HG03025 (cell line): ENCODE data around the gene TINAGL1.
"Not testable (repeated sequence)": the region's sequence is repeated elsewhere in the genome, so short reads cannot be mapped to it uniquely, and the experiment has no call there.

Source experiments
- ATAC-seq: cut with Tn5 transposase; IDR thresholded peaks from one replicate; pipeline ENCODE4 v1.9.1; 2021; ENCODE audit warnings: mild to moderate bottlenecking, moderate library complexity; ENCODE audit not compliant: unreplicated experiment, low FRiP score

TINAGL1 gene

DNA sequence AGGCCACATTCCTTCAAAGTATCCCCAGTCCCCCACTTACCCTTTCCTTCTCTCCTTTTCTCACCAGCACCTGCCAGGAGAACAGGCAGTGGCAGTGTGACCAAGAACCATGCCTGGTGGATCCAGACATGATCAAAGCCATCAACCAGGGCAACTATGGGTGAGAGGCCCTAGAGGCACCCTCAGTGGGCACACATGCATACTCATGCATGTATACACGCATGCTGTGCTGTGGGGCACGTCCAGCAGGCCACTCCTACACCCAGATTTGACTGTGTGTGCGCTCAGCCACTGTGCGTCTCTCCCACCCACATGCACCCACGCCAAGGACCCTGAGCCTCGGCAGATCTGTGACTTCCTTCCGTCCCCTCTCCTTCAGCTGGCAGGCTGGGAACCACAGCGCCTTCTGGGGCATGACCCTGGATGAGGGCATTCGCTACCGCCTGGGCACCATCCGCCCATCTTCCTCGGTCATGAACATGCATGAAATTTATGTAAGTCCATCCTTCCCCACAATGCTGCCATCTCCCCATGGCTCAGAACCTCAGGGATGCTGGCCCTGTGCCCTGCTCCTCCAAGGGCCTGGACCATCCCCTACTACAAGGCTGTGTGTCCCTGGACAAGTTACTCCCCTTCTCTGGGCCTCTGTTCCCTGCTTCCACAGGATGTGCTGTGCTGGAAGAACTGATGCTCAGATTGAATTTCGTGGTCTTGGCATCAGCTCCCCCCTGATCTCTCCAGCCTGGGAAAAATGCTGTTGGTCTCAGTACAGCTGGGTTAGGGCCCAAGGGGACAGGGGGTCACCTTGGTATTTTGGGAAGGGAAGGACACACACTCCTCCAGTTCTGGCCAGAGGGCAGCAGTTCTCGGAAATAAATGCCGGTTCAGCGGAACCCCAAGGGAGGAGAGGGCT is 7.0 kb downstream of the TINAGL1 start:
- no peak for ATAC-seq

DNA sequence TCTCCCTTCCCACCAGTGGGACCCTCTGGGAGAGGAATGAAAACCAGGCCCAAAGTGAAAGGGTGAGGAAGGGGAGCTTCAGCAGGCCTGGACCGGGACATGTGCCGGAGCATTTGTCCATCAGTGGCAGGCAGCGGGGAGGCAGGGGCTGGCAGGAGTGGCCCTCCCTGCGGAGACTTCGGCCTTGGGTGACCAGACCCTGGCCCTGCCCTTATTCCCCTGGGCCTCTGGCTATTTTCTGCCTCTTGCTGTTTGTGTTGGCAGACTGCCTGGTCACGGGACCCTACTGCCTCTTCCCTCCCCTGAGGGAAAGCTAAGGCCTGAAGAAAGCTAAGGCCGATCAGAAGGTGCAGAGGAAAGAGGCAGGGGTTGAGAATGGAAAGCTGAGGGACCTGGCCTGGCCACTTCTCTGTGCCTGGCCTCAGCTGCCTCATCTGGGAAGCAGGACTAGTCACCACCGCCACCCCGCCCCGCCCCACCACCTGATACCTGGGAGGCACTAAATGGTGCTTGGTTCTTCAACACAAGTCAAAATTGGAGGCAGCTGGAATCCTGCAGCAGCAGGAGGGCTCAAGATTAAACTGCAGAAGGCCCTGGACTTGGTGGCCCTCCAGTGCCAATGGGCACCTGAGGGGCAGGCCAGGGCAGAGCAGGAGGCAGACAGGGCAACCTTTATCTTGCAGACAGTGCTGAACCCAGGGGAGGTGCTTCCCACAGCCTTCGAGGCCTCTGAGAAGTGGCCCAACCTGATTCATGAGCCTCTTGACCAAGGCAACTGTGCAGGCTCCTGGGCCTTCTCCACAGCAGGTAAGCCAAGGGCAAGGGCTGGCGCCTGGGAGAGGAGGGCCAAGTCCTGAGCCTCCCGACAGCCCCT is 7.9 kb downstream of the TINAGL1 start:
- no peak for ATAC-seq

DNA sequence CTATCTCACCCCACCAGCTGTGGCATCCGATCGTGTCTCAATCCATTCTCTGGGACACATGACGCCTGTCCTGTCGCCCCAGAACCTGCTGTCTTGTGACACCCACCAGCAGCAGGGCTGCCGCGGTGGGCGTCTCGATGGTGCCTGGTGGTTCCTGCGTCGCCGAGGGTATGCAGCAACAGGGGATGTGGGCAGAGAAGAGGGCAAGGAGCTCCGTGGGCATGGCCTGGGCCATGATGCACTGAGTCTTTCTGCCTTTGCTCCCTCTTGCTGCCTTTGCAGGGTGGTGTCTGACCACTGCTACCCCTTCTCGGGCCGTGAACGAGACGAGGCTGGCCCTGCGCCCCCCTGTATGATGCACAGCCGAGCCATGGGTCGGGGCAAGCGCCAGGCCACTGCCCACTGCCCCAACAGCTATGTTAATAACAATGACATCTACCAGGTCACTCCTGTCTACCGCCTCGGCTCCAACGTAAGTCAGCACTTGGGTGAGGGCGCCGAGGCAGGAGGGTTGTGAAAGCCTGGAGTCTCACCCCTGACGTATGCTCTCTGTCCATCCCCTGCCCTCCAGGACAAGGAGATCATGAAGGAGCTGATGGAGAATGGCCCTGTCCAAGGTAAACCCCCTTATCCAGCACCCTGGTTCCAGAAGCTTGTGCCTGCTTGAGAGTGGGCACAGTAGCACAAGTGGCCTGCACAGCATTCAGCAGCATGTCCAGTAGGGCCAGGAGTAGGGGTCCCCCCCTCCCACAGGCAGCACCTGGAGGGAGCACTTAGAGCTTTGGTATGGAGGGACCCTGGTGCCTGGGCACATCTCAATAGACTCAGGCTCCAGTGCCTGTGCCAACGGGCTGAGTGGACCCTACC is 8.8 kb downstream of the TINAGL1 start:
- ATAC-seq: no peak

DNA sequence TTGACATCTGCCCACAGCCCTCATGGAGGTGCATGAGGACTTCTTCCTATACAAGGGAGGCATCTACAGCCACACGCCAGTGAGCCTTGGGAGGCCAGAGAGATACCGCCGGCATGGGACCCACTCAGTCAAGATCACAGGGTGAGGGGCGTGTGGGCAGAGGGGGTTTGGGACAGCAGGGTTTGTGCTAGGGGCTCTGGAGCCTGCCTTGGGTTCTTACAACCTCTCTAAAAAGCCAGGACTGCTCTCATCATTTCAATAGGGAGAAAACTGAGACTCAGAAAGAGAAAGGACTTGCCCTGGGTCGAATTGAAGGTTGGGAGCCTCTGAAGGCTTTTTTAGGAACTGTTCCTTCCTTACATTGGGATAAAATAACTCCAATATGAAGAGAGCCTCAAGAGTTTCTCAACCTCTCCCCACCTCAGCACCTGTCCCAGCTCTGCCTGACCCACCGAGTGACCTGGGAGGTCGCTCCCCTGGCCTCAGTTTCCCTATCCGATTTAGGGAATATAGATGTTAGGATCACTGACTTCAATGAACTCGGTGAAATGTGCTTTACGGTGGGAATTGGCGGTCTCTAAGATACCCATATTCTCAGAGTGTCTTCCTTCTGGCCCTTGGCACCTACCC is 9.5 kb downstream of the TINAGL1 start:
- ATAC-seq: no peak

DNA sequence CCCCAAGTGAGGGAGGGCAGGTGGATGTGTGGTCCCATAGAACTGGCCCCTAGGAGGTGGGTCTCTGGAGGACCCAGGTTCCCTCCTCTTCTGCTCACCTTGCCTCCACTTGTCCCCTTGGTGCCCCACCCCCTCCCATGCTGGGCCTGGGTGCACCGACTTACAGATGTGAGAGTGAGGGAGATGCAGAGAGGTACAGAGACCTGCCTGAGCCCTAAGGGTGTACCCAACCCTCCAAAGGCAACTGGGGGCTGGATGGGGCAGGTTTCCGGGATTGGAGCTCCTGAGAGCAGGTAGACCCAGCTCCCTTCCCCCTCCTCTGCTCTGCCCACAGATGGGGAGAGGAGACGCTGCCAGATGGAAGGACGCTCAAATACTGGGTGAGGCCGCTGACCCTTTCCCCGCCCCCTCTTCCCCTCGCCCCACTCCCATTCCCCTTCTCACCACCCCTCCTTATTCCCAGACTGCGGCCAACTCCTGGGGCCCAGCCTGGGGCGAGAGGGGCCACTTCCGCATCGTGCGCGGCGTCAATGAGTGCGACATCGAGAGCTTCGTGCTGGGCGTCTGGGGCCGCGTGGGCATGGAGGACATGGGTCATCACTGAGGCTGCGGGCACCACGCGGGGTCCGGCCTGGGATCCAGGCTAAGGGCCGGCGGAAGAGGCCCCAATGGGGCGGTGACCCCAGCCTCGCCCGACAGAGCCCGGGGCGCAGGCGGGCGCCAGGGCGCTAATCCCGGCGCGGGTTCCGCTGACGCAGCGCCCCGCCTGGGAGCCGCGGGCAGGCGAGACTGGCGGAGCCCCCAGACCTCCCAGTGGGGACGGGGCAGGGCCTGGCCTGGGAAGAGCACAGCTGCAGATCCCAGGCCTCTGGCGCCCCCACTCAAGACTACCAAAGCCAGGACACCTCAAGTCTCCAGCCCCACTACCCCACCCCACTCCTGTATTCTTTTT is 10.3 kb downstream of the TINAGL1 start:
- ATAC-seq: no peak

DNA sequence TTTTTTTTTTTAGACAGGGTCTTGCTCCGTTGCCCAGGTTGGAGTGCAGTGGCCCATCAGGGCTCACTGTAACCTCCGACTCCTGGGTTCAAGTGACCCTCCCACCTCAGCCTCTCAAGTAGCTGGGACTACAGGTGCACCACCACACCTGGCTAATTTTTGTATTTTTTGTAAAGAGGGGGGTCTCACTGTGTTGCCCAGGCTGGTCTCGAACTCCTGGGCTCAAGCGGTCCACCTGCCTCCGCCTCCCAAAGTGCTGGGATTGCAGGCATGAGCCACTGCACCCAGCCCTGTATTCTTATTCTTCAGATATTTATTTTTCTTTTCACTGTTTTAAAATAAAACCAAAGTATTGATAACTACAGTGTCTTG is 11.0 kb downstream of the TINAGL1 start:
- ATAC-seq: not testable (repeated sequence)

DNA sequence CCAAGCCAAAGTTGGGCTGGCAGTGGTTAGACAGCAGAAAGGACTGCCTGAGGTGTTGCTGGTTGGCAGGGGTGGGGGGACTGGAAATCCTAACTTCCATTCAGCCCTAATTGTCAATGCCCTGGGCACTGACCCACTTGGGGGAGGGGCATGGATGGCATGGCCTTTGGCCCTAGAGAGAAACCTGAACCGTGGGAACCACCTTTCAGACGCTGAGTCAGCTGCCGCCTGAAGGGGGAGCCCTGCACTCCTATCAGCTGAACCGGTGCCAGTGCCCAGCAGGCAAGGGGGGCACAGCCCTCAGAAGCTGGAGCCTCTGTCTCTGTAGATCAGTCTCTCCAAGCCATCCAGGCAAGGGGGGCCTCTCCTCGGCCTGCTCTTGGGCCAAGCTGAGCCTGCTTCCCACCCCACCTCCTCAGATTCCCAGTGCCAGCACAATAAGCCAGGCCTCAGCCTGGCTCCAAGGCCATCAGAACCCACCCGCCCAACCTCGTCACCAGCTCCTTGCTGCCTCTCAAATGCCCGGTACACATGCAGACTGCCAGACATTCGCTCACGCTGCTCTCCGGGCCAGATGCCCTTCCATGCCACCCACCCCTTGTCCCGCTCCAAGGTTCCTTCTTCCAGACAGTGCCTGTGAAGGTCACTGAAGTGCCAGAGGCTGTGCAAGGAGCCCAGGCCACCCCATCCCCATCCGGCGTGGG is 11.6 kb downstream of the TINAGL1 start:
- ATAC-seq: no peak

DNA sequence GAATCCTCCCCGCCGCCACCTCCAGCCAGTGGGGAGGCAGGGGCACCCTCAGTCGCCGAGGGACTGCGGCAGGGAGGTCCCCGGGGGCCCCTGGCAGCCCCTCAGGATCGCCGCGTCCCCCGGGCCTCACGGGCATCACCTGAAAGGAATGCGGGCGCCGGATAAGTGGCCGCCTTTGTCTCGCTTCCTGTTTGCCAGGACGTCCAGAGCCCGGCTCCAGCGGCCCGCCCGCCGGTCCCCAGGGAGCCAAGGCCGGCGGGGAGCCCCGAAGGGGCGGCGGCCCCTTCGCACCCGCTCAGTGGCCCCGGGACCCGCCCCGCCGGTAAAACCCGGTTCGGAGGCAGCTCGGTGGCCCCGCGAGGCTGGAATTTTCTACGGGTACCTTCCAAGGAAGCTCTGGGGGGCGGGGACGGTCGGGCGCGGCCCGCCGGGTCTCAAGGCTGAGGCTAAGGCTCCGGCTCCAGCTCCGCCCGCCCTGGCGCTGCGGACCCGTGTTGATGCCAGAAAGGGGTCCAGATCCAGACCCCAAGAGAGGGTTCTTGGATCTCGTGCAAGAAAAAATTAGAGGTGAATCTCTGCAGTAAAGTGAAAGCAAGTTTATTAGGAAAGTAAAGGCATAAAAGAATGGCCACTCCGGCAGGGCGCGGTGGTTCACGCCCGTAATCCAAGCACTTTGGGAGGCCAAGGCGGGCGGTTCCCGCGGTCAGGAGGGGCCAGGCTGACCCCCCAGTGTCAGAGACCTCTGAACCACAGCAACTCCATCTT is 12.6 kb downstream of the TINAGL1 start:
- no peak for ATAC-seq

DNA sequence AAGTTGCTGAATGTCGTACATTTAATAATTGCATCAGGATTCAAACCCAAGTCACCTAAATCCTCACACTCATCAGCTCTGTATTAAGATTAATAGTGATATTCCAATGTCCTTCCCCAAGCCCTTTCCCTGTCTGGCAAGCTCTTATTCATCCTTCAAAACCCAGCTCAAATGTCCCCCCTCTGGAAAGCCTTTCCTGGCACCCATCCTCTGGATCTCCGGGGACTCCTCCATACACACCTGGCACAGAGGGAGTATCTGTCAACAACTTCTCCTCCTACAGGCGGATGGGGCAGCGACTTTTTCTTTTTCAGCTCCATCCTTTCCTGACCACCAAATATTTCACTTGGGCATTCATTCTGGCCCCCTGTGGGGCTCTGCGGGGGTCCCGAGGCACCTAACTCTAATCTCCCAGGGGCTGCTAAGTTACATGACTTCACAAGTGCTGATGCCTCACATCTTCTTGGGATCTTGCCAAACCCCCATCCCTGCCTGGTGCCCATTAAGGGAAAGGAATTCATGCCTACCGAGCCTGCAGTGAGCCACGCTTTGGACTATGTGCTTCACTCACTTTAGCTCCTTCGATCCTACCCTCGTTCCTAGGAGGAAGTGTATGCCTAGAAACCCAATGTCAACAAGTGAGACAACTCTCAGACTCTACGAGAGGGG is 15.2 kb downstream of the TINAGL1 start:
- no peak for ATAC-seq

DNA sequence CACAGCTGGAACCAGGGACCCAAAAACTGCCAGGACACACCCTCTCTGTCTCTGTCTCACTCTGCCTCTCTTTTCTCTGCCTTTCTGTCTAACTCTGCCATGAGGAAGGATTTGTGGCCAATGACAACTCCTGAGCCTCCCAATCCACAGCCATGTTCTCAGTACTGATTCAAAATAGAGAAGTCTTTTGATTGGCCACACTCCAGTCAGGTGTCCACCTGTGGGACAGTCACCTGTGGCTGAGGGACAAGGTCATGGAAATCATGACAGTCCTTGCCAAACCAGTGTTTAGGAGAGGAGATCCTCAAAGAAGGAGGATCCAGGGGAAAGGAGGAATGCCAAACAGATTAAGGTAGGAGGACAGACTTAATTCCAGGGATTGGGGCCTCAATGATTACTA is 15.8 kb downstream of the TINAGL1 start:
- ATAC-seq: no peak

DNA sequence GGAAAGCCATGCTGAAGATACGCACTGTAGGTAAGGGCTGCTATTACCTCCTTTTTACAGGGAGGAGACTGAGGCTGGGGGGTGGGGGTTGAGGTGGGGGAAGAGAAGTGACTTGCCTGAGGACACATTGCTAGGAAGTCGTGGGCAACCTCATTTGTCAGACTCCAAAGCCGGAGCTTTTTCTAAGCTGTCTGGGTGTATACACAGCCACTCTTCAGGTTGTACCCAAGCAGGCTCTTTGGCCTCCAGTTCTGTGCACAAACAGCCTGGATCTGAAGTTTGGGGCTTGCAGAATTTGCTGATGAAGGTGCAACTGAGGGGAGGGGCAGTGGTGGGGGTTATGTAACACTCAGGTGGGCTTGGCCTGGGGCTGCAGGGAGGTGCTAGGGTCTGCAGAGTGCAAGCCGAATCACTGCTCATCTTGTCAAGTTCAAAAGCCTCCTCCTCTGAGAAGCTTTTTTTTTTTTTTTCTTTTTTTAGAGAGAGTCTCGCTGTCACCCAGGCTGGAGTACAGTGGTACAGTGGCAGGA is 16.9 kb downstream of the TINAGL1 start:
- no peak for ATAC-seq

DNA sequence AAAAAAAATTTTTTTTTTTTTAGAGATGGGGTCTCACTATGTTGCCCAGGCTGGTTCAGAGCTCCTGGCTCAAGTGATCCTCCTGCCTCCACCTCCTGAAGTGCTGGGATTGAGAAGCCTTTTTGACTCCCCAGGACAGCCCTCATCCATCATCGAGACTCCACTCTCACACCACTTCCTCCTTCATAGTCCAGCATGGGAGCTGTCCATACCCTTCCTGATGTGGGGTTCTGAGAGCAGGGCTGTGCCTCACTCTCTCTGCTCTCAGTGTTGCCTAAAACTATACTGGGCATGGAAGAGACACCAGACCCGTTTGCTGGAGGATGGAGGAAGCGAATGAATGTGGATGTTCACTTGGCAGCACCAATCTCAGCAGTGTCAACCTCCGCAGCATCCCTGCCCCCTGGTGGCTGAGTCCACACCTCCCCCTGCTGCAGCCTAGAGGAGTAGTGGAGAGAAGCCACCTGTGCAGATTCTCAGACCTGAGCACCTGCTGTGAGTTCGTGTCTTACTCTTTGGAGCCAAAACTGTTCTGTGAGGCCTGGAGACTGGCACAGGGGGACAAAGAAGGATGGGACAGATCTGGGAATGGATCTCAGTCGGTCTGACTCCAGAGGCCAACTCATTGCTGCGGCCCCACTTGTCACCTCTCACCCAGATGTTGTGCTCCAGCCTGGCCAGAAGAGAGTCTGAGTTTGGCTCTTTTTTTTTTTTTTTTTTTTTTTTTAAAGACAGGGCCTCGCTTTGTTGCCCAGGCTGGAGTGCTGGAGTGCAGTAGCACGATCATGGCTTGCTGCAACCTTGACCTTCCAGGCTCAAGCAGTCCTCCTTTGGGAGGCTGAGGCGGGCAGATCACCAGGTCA is 17.7 kb downstream of the TINAGL1 start:
- ATAC-seq: no peak

DNA sequence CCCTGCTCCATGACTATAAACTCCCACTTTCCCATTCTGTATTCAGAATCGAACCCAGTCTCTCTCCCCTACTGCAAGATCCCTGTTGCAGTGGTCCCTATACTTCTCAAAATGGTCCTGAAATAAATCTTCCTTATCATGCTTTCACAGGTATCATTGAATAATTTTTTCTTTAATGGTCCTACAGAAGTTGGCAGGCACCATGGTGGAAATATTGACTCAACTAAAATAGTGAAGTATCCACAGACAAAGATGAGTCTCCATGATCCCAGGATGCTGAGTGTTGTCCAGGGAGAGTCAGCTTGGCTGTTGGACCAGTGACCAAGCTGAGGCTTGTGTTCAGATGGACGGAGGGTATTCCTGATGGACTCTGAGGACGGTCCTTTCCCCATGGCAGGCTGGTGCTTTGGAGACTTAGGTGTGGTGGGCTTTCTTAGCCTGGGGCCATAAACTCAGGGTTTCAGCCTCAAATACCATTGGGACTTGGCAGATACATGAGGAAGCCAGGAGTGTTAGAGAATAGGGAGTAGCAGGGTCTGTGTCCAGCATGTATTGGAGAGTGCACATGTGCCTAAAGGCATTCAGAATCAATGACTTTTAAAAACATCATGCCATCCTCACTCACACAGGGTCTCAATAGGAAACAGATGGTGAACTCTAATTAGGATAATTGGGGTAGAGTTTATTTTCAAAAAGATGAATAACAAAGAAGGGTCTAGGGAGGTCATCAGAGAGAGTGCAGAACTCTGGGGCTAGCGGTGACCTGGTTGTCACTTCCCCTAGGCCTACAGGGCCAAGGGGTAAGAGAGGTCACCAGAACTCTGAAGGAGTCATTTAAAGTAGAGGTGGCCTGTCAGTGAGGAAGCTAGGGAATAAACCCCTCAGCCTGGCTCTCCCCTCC is 19.8 kb downstream of the TINAGL1 start:
- ATAC-seq: no peak

DNA sequence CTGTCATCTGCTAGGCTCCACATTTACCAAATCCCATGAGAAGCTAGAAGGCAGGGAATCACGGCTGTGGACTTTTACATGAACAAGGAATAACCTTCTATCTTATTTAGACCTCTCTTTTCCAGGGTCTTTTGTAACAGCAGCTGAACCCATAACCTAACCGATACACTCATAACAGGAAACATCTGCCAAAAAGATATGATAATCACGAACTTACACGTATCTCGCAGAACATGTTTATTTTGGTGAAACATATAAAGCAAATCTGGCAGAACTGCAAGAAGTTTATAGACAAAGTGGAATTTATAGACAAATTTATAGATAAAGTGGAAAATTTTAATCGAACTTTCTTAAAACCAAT is 20.4 kb downstream of the TINAGL1 start:
- no peak for ATAC-seq

DNA sequence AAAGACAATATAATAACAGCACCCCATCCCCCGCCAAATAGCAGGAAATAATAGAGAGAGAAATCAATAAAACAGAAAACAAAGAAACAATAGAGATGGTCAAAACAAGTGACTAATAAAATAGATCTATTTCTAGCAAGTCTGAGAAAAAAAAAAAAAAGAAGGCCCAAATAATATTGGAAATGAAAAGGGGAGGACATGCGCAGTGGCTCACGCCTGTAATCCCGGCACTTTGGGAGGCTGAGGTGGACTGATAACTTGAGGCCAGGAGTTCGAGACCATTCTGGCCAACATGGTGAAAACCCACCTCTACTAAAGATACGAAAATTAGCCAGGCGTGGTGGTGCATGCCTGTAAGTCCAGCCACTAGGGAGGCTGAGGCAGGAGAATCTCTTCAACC is 22.7 kb downstream of the TINAGL1 start:
- ATAC-seq: no peak
